SK-N-SH treated with all-trans-retinoic acid at 6 μM for 48 hours (cell line): ENCODE measurements around the gene ZBTB40.

Experiments used
- ATAC-seq: fragments of 200-7000 bp; cut with Tn5 transposase; 3 replicates; pipeline ENCODE4 v1.9.1; 2020; ENCODE audit warnings: mild to moderate bottlenecking, moderate library complexity
- ARNTL ChIP-seq: fragments of 450-650 bp; formaldehyde crosslinking; IDR thresholded peaks from 2 replicates; pipeline ENCODE4 v1.5.0; 2020; ENCODE audit warnings: low read depth, mild to moderate bottlenecking, moderate library complexity, borderline replicate concordance
- BACH2 ChIP-seq: fragments of 250-450 bp; sonication (Bioruptor Pico); IDR thresholded peaks from 2 replicates; pipeline ENCODE4 v1.9.0; 2021; ENCODE audit warnings: mild to moderate bottlenecking, borderline replicate concordance
- CREB5 ChIP-seq: fragments of 250-450 bp; sonication (Bioruptor Pico); IDR thresholded peaks from 2 replicates; pipeline ENCODE4 v1.5.1; 2020; ENCODE audit warnings: low read depth, mild to moderate bottlenecking, moderate library complexity
- CSDC2 ChIP-seq: fragments of 250-450 bp; sonication (Bioruptor Pico); IDR thresholded peaks from 2 replicates; pipeline ENCODE4 v1.5.0; 2020; ENCODE audit warnings: mild to moderate bottlenecking, moderate library complexity
- CSRNP3 ChIP-seq: fragments of 250-450 bp; sonication (Bioruptor Pico); IDR thresholded peaks from 2 replicates; pipeline ENCODE4 v1.5.1; 2021; ENCODE audit warnings: mild to moderate bottlenecking, moderate library complexity
- ESRRG ChIP-seq: fragments of 250-450 bp; sonication (Bioruptor Pico); IDR thresholded peaks from 2 replicates; pipeline ENCODE4 v1.6.1; 2021; ENCODE audit warnings: mild to moderate bottlenecking
- ISL1 ChIP-seq: fragments of 250-450 bp; sonication (Bioruptor Pico); IDR thresholded peaks from 2 replicates; pipeline ENCODE4 v2.1.2; 2022; ENCODE audit warnings: mild to moderate bottlenecking, moderate library complexity
- OSR1 ChIP-seq: fragments of 250-450 bp; sonication (Bioruptor Pico); IDR thresholded peaks from 2 replicates; pipeline ENCODE4 v1.8.0; 2022; ENCODE audit warnings: moderate library complexity, mild to moderate bottlenecking, inconsistent platforms
- PATZ1 ChIP-seq: fragments of 250-450 bp; sonication (Bioruptor Pico); IDR thresholded peaks from 2 replicates; pipeline ENCODE4 v1.8.0; 2020; ENCODE audit warnings: mild to moderate bottlenecking, moderate library complexity, borderline replicate concordance
- PPARA ChIP-seq: fragments of 250-450 bp; sonication (Bioruptor Pico); IDR thresholded peaks from 2 replicates; pipeline ENCODE4 v1.5.0; 2020; ENCODE audit warnings: mild to moderate bottlenecking, borderline replicate concordance
- RARB ChIP-seq: fragments of 250-450 bp; sonication (Bioruptor Pico); IDR thresholded peaks from 2 replicates; pipeline ENCODE4 v1.8.0; 2021; ENCODE audit warnings: mild to moderate bottlenecking, moderate library complexity
- SNAI2 ChIP-seq: fragments of 250-450 bp; sonication (Bioruptor Pico); IDR thresholded peaks from 2 replicates; pipeline ENCODE4 v1.5.0; 2020; ENCODE audit warnings: mild to moderate bottlenecking, moderate library complexity
- TCF4 ChIP-seq: fragments of 250-450 bp; sonication (Bioruptor Pico); IDR thresholded peaks from 2 replicates; pipeline ENCODE4 v1.8.0; 2021; ENCODE audit warnings: mild to moderate bottlenecking, moderate library complexity, borderline replicate concordance
- TOX ChIP-seq: fragments of 250-450 bp; sonication (Bioruptor Pico); IDR thresholded peaks from 2 replicates; pipeline ENCODE4 v1.8.0; 2021; ENCODE audit warnings: mild to moderate bottlenecking, moderate library complexity, borderline replicate concordance
- ZC3H10 ChIP-seq: fragments of 250-450 bp; sonication (Bioruptor Pico); IDR thresholded peaks from 2 replicates; pipeline ENCODE4 v1.5.1; 2021; ENCODE audit warnings: mild to moderate bottlenecking, moderate library complexity
- ZFP3 ChIP-seq: fragments of 250-450 bp; sonication (Bioruptor Pico); IDR thresholded peaks from 2 replicates; pipeline ENCODE4 v1.5.0; 2020; ENCODE audit warnings: mild to moderate bottlenecking, moderate library complexity
- ZFP30 ChIP-seq: fragments of 450-650 bp; formaldehyde crosslinking; IDR thresholded peaks from 2 replicates; pipeline ENCODE4 v1.5.0; 2022; ENCODE audit warnings: mild to moderate bottlenecking, moderate library complexity
- ZNF565 ChIP-seq: fragments of 450-650 bp; formaldehyde crosslinking; conservative IDR thresholded peaks from 2 replicates; pipeline ENCODE4 v1.5.0; 2020; ENCODE audit warnings: low read depth, mild to moderate bottlenecking, moderate library complexity
- ZNF70 ChIP-seq: fragments of 450-650 bp; formaldehyde crosslinking; IDR thresholded peaks from 2 replicates; pipeline ENCODE4 v1.5.0; 2020; ENCODE audit warnings: mild to moderate bottlenecking, moderate library complexity
- ZNF8 ChIP-seq: fragments of 450-650 bp; formaldehyde crosslinking; IDR thresholded peaks from 2 replicates; pipeline ENCODE4 v1.5.0; 2020; ENCODE audit warnings: mild to moderate bottlenecking, moderate library complexity
- TF ChIP-seq, protein P1 (sequence below): fragments of 250-450 bp; sonication (Bioruptor Pico); IDR thresholded peaks from 2 replicates; pipeline ENCODE4 v1.8.0; 2021; ENCODE audit warnings: low read depth, mild to moderate bottlenecking, moderate library complexity, borderline replicate concordance
- TF ChIP-seq, protein P2 (sequence below): fragments of 250-450 bp; sonication (Bioruptor Pico); IDR thresholded peaks from 2 replicates; pipeline ENCODE4 v1.5.0; 2020; ENCODE audit warnings: mild to moderate bottlenecking, moderate library complexity

The ZBTB40 gene

GRCh38 chr1:22572818-22573217, 121.2 kb downstream of the ZBTB40 start:
- TF ChIP-seq ISL1 (no peak), ZNF8 (CRISPR knock-in tag) (no peak), BACH2 (CRISPR knock-in tag) (no peak), PATZ1 (no peak), ESRRG (CRISPR knock-in tag) (no peak), ARNTL (CRISPR knock-in tag) (no peak), TCF4 (CRISPR knock-in tag) (peak; percentile 78; the same call in 1 of the 2 replicates), RARB (no peak)
- ATAC-seq = peak; percentile 60

DNA sequence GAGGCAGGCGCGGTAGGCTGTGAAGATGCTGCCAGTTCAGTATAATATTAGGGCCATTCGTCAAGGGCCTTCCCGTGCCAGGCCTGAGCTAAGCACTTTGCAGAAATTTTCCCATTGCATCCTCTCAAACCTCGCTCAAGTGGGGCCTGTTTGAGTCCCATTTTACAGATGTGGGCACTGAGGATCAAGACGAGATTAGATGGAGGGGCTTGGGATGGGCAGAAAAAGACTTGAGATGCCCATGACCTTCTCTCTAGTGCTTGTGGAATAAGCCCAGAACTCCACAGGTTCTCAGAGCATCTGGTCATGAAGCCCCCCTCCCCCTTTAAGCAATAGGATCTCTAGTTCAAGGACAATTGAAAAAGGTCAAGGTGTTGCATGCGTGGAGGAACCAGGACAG, 121.6 kb downstream of the ZBTB40 start:
- TF ChIP-seq ZNF565 (CRISPR knock-in tag) = no peak
- TF ChIP-seq ISL1 = no peak
- no peak for TF ChIP-seq ESRRG (CRISPR knock-in tag)
- no peak for TF ChIP-seq TOX (CRISPR knock-in tag)
- TF ChIP-seq OSR1 (CRISPR knock-in tag) = no peak
- TF ChIP-seq ZNF8 (CRISPR knock-in tag) = no peak
- no peak for TF ChIP-seq PATZ1
- no peak for TF ChIP-seq CSDC2 (CRISPR knock-in tag)
- no peak for TF ChIP-seq SNAI2 (CRISPR knock-in tag)
- no peak for TF ChIP-seq ZC3H10
- no peak for TF ChIP-seq ZFP3
- no peak for TF ChIP-seq ZNF70 (CRISPR knock-in tag)
- no peak for TF ChIP-seq PPARA (CRISPR knock-in tag)
- TF ChIP-seq ZFP30 (CRISPR knock-in tag) = no peak
- TF ChIP-seq, protein P1, sequence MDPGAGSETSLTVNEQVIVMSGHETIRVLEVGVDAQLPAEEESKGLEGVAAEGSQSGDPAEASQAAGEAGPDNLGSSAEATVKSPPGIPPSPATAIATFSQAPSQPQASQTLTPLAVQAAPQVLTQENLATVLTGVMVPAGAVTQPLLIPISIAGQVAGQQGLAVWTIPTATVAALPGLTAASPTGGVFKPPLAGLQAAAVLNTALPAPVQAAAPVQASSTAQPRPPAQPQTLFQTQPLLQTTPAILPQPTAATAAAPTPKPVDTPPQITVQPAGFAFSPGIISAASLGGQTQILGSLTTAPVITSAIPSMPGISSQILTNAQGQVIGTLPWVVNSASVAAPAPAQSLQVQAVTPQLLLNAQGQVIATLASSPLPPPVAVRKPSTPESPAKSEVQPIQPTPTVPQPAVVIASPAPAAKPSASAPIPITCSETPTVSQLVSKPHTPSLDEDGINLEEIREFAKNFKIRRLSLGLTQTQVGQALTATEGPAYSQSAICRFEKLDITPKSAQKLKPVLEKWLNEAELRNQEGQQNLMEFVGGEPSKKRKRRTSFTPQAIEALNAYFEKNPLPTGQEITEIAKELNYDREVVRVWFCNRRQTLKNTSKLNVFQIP = no peak
- TF ChIP-seq, all 23 proteins: peak for 0
- ATAC-seq = peak; percentile 15; the same call in 1 of the 3 replicates

- no peak for TF ChIP-seq ARNTL (CRISPR knock-in tag)
- no peak for TF ChIP-seq ZNF70 (CRISPR knock-in tag)
- ATAC-seq = no peak
Observed at GRCh38 chr1:22575532-22576149, 124.0 kb downstream of the ZBTB40 start.

- no peak for ATAC-seq
- no peak for TF ChIP-seq ESRRG (CRISPR knock-in tag)
- no peak for TF ChIP-seq RARB
- TF ChIP-seq ZNF70 (CRISPR knock-in tag) = no peak
- TF ChIP-seq ARNTL (CRISPR knock-in tag) = no peak
- TF ChIP-seq ZFP3 = no peak
- TF ChIP-seq OSR1 (CRISPR knock-in tag) = no peak
- TF ChIP-seq, protein P2, sequence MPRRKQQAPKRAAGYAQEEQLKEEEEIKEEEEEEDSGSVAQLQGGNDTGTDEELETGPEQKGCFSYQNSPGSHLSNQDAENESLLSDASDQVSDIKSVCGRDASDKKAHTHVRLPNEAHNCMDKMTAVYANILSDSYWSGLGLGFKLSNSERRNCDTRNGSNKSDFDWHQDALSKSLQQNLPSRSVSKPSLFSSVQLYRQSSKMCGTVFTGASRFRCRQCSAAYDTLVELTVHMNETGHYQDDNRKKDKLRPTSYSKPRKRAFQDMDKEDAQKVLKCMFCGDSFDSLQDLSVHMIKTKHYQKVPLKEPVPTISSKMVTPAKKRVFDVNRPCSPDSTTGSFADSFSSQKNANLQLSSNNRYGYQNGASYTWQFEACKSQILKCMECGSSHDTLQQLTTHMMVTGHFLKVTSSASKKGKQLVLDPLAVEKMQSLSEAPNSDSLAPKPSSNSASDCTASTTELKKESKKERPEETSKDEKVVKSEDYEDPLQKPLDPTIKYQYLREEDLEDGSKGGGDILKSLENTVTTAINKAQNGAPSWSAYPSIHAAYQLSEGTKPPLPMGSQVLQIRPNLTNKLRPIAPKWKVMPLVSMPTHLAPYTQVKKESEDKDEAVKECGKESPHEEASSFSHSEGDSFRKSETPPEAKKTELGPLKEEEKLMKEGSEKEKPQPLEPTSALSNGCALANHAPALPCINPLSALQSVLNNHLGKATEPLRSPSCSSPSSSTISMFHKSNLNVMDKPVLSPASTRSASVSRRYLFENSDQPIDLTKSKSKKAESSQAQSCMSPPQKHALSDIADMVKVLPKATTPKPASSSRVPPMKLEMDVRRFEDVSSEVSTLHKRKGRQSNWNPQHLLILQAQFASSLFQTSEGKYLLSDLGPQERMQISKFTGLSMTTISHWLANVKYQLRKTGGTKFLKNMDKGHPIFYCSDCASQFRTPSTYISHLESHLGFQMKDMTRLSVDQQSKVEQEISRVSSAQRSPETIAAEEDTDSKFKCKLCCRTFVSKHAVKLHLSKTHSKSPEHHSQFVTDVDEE (CRISPR knock-in tag) = no peak
- TF ChIP-seq CSRNP3 (CRISPR knock-in tag) = no peak
- no peak for TF ChIP-seq ISL1
- TF ChIP-seq CREB5 = no peak
- no peak for TF ChIP-seq CSDC2 (CRISPR knock-in tag)
- TF ChIP-seq, protein P1 = no peak
Observed at GRCh38 chr1:22576150-22576544, 124.5 kb downstream of the ZBTB40 start.
